Esophagus squamous epithelium (tissue), 5 donors: ENCODE measurements around the gene ATP6AP1. TPM values are rescaled to one million over a fixed set of nuclear protein-coding genes. Genes with fewer than 3 reads are reported as not detected.

Experiments
- DNase-seq: peaks from one replicate; lab custom pipeline; 2025; lab: John Stamatoyannopoulos, UW
- H3K27ac ChIP-seq, 4 donors: fragments of 200-600 bp; sonication (generic); one replicate each; pipeline ENCODE4 v1.5.1; 2016 to 2019; ENCODE audit warnings: mild to moderate bottlenecking in 1 of 4
- H3K27me3 ChIP-seq, 4 donors: fragments of 200-600 bp; sonication (generic); 1 replicate in 3 of 4; 2 replicates in 1 of 4; pipeline versions ENCODE4 v1.5.1 to v1.6.0; 2017 to 2021; ENCODE audit warnings: antibody characterized with exemption in 1 of 4
- H3K36me3 ChIP-seq, 3 donors: fragments of 200-600 bp; sonication (generic); one replicate each; pipeline ENCODE4 v1.5.1; 2016 to 2019
- H3K4me1 ChIP-seq, 3 donors: fragments of 200-600 bp; sonication (generic); one replicate each; pipeline ENCODE4 v1.5.1; 2017 to 2019
- H3K4me3 ChIP-seq, 4 donors: fragments of 200-600 bp; sonication (generic); 1 replicate in 3 of 4; 2 replicates in 1 of 4; pipeline ENCODE4 v1.5.1; 2016 to 2019; ENCODE audit warnings: mild to moderate bottlenecking in 2 of 4, moderate library complexity in 1 of 4
- H3K9me3 ChIP-seq, 3 donors: fragments of 200-600 bp; sonication (generic); one replicate each; pipeline ENCODE4 v1.5.1; 2016 to 2019
- POLR2A ChIP-seq, 4 donors: fragments of 450-650 bp; IDR thresholded peaks; one replicate each; pipeline ENCODE4 v1.6.1; 2017; ENCODE audit warnings: antibody characterized with exemption in 4 of 4, mild to moderate bottlenecking in 4 of 4, moderate library complexity in 3 of 4
- WGBS, 2 donors: methylation state at CpG; one replicate each; pipeline ENCODE4 v1.1.5; 2018; 5-methylcytosine and 5-hydroxymethylcytosine counted together
- intact Hi-C: fragments of 100-400 bp; cut with DNase I; formaldehyde crosslinking; loops from one replicate; pipeline ENCODE4 v1.15.0; 2022
- total RNA-seq, 4 donors: library from RNA; depleted of rRNA; stranded (reverse); fragments of >200 nt; gene quantifications; one replicate each; pipeline ENCODE4 v1.1.0, GENCODE V29; 2016
- TF ChIP-seq, protein P1 (sequence below), 6 experiments: fragments of 450-650 bp in 4 of 6; fragments of 200-600 bp in 2 of 6; sonication (generic) in 2 of 6; IDR thresholded peaks; one replicate each; pipeline ENCODE4 v1.5.1; 2016 to 2019; ENCODE audit warnings: antibody characterized with exemption in 6 of 6, mild to moderate bottlenecking in 4 of 6, moderate library complexity in 4 of 6
- donor health status: DM: yes; HTN: yes; CAD: no.

ATP6AP1 gene
- total RNA-seq, 4 donors from 2014 or later = 28.5 to 83.8 (median 37.2) TPM

DNA sequence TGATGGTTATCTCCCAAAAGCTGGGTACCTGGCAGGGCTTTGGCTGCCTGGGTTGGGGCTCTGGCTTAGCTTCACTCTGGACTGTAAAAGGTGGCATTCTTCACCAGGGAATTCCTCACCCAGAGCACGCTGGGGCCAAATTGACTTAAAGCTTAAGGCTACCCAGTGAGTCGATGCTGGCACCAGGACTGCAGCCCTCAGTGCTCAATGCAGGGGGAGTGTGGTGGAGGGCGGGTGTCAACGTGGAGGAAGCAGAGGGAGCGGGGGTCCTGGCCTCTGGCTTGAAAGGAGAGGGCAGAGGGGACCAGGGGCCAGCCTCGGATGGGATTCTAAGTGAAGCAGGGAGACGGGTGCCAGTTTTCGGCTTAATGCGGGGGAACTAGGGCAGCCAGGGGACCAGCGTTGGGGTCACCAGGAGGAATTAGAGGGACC is 15.0 kb downstream of the ATP6AP1 start:
- Histone ChIP-seq H3K9me3 (no peaks in the 10 kb centered on the region), H3K4me3 (peak overlapping the region in 3 of 4 donors; percentile 51 to 75 (median 59)), H3K4me1 (peaks cover 3 to 43% (median 13%) of the 10 kb centered on the region in 3 donors), H3K27me3 (no peaks in the 10 kb centered on the region), H3K36me3 (peaks cover 0 to 63% (median 5%) of the 10 kb centered on the region in 3 donors), H3K27ac (peak overlapping the region; percentile 76 to 87 (median 87))
- WGBS, 2 donors = 27 to 31% methylated on average over 3 to 9 of the region's 10 CpGs
- TF ChIP-seq, protein P1, sequence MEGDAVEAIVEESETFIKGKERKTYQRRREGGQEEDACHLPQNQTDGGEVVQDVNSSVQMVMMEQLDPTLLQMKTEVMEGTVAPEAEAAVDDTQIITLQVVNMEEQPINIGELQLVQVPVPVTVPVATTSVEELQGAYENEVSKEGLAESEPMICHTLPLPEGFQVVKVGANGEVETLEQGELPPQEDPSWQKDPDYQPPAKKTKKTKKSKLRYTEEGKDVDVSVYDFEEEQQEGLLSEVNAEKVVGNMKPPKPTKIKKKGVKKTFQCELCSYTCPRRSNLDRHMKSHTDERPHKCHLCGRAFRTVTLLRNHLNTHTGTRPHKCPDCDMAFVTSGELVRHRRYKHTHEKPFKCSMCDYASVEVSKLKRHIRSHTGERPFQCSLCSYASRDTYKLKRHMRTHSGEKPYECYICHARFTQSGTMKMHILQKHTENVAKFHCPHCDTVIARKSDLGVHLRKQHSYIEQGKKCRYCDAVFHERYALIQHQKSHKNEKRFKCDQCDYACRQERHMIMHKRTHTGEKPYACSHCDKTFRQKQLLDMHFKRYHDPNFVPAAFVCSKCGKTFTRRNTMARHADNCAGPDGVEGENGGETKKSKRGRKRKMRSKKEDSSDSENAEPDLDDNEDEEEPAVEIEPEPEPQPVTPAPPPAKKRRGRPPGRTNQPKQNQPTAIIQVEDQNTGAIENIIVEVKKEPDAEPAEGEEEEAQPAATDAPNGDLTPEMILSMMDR (IDR thresholded peaks at IDR 0.05) = no peak
- TF ChIP-seq POLR2A (IDR thresholded peaks at IDR 0.05) = no peak
- DNase-seq = no peak
- intact Hi-C loops = no loop called here

DNA sequence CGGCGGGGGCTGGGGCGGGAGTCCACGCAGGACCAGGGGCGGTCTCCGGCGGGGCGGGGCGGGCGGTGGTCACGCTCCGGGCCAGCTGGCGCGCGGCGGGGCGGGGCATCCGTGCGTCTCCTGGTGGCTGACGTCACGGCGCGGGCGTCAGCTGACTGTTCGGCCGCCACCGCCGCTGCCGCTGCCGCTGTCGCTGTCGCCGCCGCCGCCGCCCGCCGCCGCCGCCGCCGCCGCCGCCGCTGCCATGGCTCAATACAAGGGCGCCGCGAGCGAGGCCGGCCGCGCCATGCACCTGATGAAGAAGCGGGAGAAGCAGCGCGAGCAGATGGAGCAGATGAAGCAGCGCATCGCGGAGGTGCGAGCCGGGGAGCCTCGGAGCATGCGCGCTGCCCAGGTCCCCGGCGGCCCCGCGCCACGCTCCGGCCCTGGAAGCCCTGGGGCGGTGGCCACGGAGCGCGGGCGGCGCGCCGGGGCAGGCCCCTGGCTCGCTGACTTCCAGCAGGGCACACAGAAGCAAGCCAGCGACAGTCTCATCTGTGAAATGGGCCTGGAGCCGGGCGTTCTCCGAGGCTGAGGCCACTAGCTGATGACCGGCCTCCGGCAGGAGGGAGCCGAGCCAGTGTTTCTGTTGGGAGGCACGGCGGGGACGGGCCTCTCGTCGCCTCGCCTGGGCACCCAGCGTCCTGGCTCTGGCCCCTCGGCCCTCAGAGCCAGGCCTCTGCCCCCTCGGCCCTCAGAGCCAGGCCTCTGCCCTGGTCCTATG is 15.7 kb downstream of the ATP6AP1 start, which contains the start of gene FAM50A:
Gene FAM50A, plus strand, starts transcription at position 150 of the 763 bp plus-strand sequence. Its CDS starts 95 bp downstream, at position 245.
- DNase-seq = no peak
- TF ChIP-seq, protein P1 (IDR thresholded peaks at IDR 0.05) = peak in 2 of 6 experiments; percentile 9 to 26
- peak in 1 of 4 donors; percentile 26 for TF ChIP-seq POLR2A (IDR thresholded peaks at IDR 0.05)
- WGBS, 2 donors = 0% methylated on average over 2 of the region's 94 CpGs; no CpG with 5 or more reads in 1 of the 2 donors
- Histone ChIP-seq H3K4me1 (peaks cover 0 to 36% (median 12%) of the 10 kb centered on the region in 3 donors), H3K27ac (peak within 1 kb of the TSS; percentile 76 to 87 (median 87)), H3K27me3 (no peaks in the 10 kb centered on the region), H3K9me3 (no peaks in the 10 kb centered on the region), H3K36me3 (peaks cover 0 to 63% (median 5%) of the 10 kb centered on the region in 3 donors), H3K4me3 (peak within 1 kb of the TSS; percentile 45 to 75 (median 55))
- intact Hi-C loops = no loop called here

DNA sequence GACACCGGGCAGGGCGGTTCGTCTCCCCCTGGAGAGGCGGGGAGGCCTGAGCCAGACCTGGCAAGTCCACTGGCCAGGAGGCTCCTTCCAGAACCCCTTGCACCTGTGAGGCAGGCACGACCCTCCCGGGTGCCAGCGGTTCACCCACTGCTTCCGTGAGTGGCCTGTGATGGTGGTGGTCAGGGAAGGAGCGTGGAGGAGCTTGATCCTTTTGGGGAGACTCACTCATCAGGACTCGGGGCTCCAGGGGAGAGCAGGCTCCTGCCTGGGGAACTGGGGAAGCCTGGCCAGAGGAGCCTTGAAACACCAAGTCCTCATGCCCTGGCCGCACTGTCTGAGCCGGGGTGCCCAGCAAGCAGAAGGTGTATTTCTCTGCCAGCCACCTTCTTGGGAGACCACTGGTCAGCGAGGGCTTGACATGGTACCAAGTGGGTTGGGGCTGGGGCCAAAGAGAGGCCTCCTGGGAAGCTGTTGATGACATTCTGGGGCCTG is 16.3 kb downstream of the ATP6AP1 start:
- peak overlapping the region; percentile 74 to 87 (median 82) for H3K27ac ChIP-seq
- H3K9me3 ChIP-seq = no peaks in the 10 kb centered on the region
- peak overlapping the region; percentile 45 to 75 (median 55) for H3K4me3 ChIP-seq
- intact Hi-C loops = no loop called here
- peaks cover 0 to 35% (median 12%) of the 10 kb centered on the region in 3 donors for H3K4me1 ChIP-seq
- DNase-seq = no peak
- no peaks in the 10 kb centered on the region for H3K27me3 ChIP-seq
- 20 to 79% methylated on average over 1 to 2 of the region's 13 CpGs for WGBS, 2 donors
- no peak for TF ChIP-seq POLR2A (IDR thresholded peaks at IDR 0.05)
- TF ChIP-seq, protein P1 (IDR thresholded peaks at IDR 0.05) = no peak
- H3K36me3 ChIP-seq = peaks cover 0 to 63% (median 5%) of the 10 kb centered on the region in 3 donors

DNA sequence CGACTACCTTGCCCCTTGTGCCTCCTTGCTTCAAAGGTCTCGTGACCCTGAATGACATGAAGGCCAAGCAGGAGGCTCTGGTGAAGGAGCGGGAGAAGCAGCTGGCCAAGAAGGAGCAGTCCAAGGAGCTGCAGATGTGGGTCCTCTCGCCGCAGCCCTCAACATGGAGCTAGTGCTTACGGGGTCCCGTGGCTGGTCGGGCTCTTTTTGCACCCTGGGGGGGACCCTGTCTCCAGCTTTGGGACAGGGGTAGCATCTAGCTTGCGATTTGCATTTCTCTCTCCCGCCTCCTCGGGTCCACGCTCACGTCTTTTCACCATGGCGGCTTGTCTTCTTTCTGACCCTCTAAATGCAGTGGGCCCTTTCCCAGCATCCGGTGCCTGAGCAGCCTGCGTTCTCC is 17.3 kb downstream of the ATP6AP1 start:
- H3K36me3 ChIP-seq = peaks cover 0 to 63% (median 5%) of the 10 kb centered on the region in 3 donors
- H3K4me3 ChIP-seq = no peak overlapping the region
- H3K9me3 ChIP-seq = no peaks in the 10 kb centered on the region
- WGBS, 2 donors = 91 to 100% methylated on average over 1 to 14 of the region's 16 CpGs
- peaks cover 0 to 35% (median 12%) of the 10 kb centered on the region in 3 donors for H3K4me1 ChIP-seq
- TF ChIP-seq POLR2A (IDR thresholded peaks at IDR 0.05) = no peak
- TF ChIP-seq, protein P1 (IDR thresholded peaks at IDR 0.05) = no peak
- no peaks in the 10 kb centered on the region for H3K27me3 ChIP-seq
- intact Hi-C loops = no loop called here
- H3K27ac ChIP-seq = no peak overlapping the region
- no peak for DNase-seq

DNA sequence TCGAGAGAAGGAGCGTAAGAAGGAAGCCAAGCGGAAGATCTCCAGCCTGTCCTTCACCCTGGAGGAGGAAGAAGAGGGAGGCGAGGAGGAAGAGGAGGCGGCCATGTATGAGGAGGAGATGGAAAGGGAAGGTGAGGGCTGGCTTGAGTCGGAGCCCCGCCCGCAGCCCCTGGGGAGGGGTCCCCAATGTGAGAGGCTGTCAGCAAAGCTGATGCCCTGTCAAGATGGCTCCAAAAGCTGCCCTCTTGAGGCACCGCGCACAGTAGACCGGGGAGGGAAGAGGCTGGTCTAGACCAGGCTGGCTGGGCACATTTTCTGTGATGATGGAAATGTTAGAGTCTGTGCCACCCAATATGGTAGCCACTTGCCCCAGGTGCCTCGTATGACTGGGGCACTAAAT is 18.0 kb downstream of the ATP6AP1 start:
- TF ChIP-seq, protein P1 (IDR thresholded peaks at IDR 0.05) = no peak
- no peak for TF ChIP-seq POLR2A (IDR thresholded peaks at IDR 0.05)
- Histone ChIP-seq H3K9me3 (no peaks in the 10 kb centered on the region), H3K27ac (no peak overlapping the region), H3K4me3 (no peak overlapping the region), H3K4me1 (peaks cover 0 to 35% (median 12%) of the 10 kb centered on the region in 3 donors), H3K27me3 (no peaks in the 10 kb centered on the region), H3K36me3 (peaks cover 0 to 63% (median 5%) of the 10 kb centered on the region in 3 donors)
- WGBS, 2 donors = 88 to 98% methylated on average over 4 to 5 of the region's 12 CpGs
- no peak for DNase-seq
- intact Hi-C loops = no loop called here
